GM19238 (cell line): Measurements from ENCODE around the gene ACTL6B.

ENCODE experiments used
- DNase-seq: peaks from one replicate; pipeline ENCODE4 v3.0.0; 2011; ENCODE audit warnings: low spot score; ENCODE audit not compliant: insufficient read length

The ACTL6B gene

GRCh38 chr7:100683659-100684533 is 27.6 kb upstream of the ACTL6B start:
- DNase-seq, result no peak

DNA sequence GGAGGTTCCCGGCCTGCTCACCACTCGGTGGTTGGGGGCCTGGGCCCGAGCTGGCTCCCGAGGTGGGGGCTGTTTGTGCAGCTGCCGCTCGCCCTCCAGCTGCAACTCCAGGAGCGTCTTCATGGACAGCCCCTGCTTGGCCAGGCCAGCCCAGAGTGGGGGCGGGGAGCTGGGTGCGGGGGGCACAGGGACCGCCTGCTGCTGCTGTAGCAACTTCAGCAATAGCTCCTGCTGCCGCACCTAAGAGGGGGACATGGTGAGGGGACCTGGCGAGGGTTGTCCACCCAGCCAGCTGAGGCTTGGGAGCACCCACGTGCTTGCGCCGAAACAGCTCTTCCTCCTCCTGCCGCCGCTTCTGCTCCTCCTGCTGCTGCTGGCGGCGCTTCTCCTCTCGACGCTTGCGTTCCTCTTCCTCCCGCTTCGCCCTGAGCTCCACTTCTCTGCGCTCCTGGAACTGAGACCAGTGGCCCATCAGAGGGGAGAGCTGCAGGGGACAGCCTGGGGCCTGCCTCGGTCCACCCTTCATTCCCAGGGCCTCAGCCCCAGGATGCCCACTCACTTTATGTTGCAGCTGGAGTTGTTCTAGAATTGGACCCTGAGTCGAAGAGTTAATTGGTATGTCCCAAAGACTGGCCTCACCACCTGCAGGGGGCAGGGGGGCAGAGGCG is 26.9 kb upstream of the ACTL6B start:
- DNase-seq, result no peak

GRCh38 chr7:100682228-100682741 is 26.0 kb upstream of the ACTL6B start:
- no peak for DNase-seq

DNA sequence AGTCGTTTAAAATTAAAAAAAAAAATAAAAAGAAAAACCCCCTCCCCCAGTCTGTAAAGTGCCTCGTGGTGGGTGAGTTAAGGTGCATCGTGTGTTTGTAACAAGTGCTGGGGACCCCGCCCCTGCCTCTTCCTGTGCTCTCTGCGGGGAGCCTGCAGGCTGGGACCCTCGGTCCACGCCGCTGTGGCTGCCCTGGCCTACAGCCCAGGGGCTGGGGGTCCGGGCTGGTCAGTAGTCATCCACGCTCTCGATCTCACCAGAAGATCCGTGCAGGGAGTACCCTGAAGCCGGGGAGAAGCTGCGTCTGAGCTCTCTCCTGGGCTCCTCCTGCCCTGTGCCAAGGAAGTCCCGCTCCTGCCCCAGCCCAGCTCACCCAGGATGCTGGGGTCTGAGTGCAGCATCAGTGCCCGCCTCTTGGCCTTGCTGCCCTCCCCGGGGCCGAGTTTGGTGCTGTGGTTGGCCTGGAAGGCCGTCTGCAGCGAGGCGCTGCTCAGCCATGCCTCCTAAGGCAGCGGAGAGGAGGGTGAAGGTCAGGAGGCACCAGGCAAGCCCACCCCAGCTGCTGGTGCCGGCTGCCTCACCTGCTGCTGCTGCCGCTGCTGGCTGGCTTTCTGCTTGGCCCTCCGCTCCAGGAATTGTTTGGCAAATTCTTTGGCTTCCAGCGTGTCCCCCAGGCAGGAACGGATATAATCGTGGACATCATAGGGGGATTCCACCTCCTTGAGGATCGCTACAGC is 25.4 kb upstream of the ACTL6B start:
- no peak for DNase-seq

DNA sequence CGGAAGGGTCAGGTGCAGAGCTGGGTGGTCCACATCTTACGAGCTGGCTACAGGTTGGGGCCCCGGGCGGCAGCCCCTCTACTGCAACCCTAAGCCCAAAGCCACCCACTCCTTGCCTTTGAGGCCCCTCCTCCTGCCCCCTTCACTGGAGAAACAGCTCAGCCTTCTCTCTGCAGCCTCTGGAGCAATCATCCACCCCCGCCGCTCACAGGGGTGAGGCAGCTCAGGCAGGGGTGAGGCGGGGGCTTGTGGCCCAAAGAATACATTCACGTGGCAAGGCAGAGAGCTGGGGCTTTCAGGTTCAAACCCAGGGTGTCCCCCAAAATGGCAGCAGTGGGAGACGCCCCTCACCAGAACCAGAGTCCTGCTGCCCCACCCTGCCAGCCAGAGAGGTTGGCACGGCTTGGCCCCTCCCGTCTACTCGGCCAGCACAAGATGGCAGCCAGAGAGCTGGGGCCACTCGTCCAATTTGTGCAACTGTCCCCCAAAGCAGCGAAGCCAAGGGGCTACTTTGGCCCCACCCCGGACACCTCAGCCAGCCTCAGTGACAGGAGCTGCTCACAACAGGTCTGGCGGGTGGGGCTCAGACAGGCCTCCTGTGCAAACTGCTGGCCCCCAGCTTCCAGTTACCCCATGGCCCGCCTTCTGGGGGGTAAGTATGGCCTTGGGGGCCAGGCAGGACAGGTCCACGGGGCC is 24.5 kb upstream of the ACTL6B start:
- no peak for DNase-seq

GRCh38 chr7:100679927-100680575 is 23.8 kb upstream of the ACTL6B start:
- no peak for DNase-seq

DNA sequence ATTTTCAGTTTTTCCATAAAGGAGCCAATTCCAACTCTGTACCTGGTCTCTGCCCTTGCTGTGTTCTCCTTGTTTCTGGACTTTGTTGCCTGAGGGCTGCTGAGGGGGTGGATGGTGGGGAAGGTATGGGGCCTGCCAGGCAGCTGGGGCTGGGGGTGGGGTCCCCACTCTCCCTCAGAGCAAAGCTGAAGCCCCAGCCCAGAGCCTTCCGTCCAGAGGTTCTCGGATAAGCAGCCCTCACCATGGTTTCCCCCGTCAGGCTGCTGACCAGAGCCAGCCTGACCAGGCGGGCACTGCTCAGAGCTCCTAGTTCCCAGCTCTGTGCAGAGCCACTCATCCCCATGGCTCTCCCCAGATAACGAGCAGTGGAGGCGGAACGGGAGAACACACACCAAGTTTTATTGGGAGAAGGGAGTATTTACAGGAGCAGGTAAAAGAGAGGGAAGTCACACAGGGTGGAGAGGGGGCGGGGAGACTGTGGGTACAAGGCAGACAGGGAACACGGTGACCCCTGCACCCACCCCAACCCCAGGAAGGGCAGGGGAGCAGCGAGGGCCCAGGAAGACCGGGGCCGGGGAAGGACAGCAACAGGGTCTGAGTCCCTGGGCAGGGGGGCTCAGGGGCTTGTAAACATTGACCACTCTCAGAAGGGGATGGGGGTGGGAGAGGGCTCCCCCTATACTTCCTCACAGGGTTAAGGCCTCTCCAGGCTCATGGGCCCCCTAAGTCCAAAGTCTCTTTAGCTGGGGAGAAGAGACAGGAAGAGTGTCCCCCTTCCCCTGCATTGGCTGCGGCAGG is 23.1 kb upstream of the ACTL6B start:
- DNase-seq, result peak; percentile 2

GRCh38 chr7:100678291-100678984 is 22.2 kb upstream of the ACTL6B start:
- DNase-seq, result peak; percentile 4

GRCh38 chr7:100677308-100678267 is 21.3 kb upstream of the ACTL6B start:
- no peak for DNase-seq

GRCh38 chr7:100676501-100677306 is 20.5 kb upstream of the ACTL6B start:
- DNase-seq, result no peak

DNA sequence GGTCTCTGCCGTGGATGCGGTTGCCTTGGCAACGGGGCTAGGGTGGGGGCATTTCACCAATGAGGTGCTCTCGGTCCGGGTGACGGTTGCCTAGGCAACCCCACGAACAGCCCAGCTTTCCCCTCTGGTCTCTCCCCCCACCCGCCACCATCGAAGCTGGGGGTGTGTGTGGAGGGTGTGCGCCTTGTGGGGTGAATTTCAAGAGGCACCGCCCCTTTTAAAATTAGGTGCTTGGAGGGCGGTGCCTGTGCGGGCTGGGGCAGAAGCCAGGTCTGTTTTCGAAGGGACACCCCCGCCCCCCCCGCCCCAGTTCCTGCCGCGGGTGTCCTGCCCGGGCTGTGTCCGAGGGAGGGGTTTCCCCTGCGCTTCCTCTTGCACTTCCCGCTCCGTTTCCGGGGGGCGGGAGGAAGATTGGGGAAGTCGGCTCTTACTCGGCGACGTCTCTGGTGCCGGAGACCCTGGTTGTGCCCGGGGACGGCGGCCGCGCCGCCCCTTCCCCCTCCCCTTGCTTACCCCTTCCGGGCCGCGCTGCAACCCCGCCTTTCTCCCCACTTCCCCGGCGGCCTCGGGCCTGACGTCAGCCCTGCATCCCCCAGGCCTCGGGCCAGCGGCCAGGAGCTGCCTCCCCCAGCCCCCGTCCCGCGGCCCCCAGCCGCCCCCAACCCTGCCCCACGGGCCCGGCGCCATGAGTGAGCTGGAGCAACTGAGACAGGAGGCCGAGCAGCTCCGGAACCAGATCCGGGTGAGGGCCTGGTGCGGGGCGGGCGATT is 19.5 kb upstream of the ACTL6B start:
- peak; percentile 79 for DNase-seq

GRCh38 chr7:100675105-100675451 is 18.8 kb upstream of the ACTL6B start:
- DNase-seq, result no peak

- no peak for DNase-seq
Measured at GRCh38 chr7:100674411-100675104, 18.3 kb upstream of the ACTL6B start.

GRCh38 chr7:100673942-100674410 is 17.7 kb upstream of the ACTL6B start:
- DNase-seq, result no peak

GRCh38 chr7:100673302-100673941 is 17.2 kb upstream of the ACTL6B start, which contains the start of gene GNB2:
Gene GNB2 (plus strand): TSS chr7:100673740. CDS start chr7:100676266, 2,526 bp downstream.
- DNase-seq, result peak; percentile 95
